NCI-H2196 (cell line): ENCODE data around the gene ACR.

Experiments
- DNase-seq: peaks from one replicate; lab custom pipeline; 2025; ENCODE audit not compliant: unreplicated experiment; lab: John Stamatoyannopoulos, UW

ACR gene

DNA sequence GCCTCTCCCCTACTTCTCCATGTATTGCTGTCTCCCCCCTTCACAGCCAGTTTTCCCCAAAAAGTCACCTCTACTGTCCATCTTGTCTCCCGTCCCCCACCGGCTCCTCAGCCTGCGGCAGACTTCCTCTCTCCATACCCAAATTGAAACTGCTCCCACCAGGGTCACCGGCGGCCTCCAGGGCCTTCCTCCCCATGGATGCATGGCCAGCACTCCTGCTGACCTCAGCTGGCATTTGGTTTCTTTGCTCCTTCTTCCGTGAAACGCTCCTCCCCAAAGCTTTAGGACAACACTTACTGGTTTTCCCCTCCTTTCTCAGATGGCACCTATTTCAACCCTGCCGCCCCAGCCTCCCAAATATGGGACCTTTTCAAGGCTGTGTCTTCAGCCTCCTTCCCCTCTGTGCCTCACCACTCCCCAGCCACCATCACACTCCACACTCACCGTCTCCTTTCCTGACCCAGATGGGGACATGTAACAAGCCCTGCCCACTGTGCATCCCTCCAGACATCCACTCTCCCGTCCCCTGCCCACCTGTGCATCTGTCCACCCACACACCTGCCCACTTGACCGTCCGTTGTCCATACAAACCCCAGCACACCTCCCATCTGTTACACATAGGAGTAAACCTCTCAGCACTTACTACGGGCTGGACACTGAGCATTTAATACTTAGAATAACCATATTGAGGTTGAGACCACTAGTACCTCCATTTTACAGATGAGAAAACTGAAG lies 21.5 kb upstream of the ACR start:
- DNase-seq, result no peak

DNA sequence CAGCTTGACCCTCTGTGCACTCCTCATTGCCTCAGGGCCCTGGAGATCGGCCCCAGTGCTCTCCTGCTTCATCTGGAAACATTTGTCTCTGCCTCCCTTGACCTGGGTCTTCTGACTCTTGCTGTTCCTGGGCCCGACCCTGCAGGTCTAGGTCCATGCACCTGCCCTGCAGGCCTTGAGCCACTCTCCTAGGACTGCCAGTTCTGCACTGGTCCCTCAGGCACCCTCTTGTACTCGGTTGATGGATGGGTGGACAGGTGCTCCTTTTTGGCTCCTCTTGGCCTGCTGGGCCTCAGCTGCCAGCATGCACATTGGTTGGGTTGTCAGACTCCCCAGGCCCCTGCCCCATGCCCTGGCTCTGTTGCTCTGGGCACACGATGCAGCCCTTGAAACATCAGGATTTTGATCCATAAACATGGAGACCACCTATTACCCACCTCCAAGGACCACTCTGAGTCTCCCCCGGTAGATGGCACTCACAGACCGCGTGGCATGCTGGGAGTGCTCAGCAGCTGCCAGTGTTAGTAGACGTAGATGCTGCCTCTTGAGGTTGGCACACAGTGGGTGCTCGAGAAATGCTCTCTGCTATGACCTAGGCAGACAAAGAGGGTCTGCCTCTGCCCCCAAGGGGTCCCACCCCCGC lies 20.2 kb upstream of the ACR start:
- no peak for DNase-seq

DNA sequence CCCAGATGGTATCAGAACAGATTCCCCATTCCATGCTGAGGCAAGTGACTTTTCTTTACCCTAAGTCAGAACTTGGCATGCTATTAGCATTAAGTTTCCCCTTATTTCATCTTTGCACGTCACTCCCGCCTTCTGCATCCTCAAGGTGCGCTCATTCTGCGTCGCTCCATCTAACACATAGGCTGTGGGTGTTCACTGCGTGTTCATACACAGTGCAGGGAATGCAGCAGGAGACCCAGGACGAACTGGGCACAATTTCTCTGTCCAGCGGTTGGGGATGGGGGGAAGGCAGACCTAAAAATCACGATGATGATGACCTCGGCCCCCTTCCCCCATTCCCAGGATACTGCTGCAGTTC lies 19.7 kb upstream of the ACR start:
- DNase-seq, result no peak

GRCh38 chr22:50719814-50720300 lies 18.1 kb upstream of the ACR start:
- DNase-seq, result no peak

DNA sequence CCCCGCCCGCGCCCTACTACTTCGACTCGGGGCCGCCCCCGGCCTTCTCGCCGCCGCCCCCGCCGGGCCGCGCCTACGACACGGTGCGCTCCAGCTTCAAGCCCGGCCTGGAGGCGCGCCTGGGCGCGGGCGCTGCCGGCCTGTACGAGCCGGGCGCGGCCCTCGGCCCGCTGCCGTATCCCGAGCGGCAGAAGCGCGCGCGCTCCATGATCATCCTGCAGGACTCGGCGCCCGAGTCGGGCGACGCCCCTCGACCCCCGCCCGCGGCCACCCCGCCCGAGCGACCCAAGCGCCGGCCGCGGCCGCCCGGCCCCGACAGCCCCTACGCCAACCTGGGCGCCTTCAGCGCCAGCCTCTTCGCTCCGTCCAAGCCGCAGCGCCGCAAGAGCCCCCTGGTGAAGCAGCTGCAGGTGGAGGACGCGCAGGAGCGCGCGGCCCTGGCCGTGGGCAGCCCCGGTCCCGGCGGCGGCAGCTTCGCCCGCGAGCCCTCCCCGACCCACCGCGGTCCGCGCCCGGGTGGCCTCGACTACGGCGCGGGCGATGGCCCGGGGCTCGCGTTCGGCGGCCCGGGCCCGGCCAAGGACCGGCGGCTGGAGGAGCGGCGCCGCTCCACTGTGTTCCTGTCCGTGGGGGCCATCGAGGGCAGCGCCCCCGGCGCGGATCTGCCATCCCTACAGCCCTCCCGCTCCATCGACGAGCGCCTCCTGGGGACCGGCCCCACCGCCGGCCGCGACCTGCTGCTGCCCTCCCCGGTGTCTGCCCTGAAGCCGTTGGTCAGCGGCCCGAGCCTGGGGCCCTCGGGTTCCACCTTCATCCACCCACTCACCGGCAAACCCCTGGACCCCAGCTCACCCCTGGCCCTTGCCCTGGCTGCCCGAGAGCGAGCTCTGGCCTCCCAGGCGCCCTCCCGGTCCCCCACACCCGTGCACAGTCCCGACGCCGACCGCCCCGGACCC lies 17.4 kb upstream of the ACR start:
- no peak for DNase-seq

DNA sequence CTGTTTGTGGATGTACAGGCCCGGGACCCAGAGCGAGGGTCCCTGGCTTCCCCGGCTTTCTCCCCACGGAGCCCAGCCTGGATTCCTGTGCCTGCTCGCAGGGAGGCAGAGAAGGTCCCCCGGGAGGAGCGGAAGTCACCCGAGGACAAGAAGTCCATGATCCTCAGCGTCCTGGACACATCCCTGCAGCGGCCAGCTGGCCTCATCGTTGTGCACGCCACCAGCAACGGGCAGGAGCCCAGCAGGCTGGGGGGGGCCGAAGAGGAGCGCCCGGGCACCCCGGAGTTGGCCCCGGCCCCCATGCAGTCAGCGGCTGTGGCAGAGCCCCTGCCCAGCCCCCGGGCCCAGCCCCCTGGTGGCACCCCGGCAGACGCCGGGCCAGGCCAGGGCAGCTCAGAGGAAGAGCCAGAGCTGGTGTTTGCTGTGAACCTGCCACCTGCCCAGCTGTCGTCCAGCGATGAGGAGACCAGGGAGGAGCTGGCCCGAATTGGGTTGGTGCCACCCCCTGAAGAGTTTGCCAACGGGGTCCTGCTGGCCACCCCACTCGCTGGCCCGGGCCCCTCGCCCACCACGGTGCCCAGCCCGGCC lies 16.7 kb upstream of the ACR start:
- DNase-seq, result no peak

- no peak for DNase-seq
These were observed 15.8 kb upstream of the ACR start for GRCh38 chr22:50722048-50722701.

DNA sequence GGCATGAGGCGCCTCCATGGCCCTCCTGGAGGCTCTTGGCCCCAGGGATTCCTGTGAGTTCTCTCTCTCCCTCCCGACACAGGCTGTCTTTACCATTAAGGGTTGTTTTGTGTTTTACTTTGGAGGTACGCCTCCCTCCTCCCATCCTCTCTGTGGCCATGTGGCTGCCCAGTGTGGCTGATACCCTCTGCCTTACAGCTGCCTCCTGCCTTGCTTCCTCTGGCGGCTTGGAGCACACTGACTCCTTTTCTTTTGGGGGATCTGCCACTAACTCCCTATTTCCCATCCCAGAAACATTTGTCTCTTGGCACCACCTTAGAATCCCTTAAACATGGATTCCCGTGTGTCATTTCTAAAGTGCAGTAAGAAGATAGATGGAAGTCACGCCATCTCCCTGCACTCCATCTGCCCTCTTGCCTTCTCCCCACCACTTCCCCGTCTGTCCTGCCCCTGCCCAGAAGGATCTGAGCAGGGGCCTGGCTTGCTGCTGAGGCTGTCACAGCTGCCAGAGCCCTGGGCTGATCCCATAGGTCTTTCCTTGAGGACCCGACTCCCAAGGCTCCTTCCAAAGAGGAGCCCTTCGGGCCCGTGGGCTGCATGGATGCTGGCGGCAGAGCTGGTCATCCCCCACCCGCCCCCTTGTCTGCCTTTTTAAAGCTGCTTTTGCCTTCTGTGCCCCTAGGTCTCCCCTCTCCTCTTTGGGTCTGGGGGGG lies 15.1 kb upstream of the ACR start:
- DNase-seq, result no peak

GRCh38 chr22:50723991-50724390 lies 14.0 kb upstream of the ACR start:
- DNase-seq, result no peak

GRCh38 chr22:50724616-50725015 lies 13.4 kb upstream of the ACR start:
- no peak for DNase-seq

DNA sequence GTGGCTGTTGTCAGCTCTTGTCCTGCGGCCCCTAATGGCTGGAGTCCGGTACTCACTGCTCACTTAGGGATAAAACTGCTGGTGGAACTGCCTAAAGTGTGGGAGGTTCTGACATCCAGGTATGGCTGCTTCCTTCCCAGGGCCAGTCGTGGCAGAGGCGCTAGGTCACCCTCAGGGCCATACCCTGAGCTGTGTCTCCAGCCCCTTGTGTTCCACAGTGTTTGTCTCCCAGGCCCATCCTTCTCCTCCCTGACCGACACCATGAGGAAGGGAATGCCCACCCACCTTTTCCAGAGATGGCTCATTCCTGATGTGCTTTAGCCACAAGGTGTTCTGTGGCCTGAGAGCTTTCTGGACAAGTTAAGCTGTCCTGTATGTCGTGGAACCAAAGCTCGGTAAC lies 12.4 kb upstream of the ACR start:
- DNase-seq, result no peak

DNA sequence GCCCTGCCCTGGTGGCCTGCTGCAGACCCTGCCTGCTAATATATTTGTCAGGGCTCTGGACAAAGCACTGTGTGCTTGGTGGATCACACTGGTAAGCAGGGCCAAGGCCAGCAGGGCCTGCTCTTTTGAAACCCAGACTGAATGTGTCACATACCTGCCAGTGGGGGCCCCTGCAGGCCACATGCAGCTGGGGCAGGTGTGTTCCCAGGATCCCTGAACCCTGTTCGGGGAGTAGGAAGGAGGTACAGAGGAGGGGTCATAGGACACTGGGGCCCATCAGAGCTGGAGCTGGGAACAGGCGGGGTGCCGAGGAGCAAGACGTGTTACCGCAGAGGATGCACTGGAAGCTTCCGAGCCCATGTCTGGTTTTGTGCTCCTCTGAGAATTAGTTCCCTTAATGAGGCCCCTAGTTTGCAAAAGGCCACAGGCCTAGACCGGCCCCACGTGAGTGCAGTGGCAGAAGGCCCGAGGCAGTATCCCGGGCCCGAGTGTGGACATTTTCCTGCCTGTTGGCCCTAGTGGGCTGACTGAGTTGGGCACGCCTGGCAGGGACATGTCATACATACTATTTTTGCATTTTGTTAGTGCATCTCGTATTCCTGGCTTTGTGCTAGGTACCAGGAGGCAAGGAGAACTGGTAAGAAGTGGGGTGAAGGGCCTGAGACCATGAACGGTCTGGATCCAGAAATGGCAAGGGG lies 11.2 kb upstream of the ACR start:
- no peak for DNase-seq

DNA sequence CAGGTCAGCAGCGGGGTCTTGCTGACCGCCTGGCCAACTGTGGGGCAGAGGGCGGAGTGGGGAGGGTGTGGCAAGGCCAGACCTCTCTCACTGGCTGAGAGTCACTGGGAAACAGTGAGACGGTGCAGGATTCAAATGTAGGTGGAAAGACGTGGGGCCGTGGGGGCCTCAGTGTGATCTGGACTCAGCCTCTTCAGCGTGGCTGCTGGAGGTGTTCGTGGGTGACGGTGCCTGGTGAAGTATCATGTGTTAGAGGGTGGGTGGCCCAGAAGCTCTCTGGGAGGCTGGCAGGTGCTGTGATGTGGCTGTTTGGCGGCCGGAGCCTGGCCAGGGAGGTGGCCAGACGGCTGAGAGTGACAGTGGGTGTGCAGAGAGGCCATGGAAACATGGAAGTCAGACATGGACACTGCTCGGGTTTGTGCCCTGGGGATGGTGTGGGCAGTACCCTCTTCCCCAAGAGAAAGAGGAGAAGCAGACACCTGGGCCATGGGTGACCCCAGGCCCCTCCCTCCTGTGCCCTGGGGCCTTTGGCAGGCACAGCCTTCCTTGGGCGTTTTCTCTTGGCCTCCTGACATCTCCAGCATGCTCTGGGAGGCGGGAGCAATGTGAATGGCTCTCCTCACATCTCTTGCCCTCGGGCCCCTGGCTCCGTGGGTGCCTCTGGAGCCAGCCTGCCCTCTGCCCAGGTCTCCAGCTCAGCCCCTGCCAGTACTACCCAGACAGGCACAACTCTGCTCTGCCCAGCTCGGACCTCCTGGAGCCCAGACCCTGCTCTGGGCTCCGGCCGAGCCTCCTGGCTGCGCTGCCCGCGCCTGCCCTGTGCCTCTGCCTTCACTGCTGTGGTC lies 10.1 kb upstream of the ACR start:
- DNase-seq, result no peak

- no peak for DNase-seq
These were observed 9.5 kb upstream of the ACR start for GRCh38 chr22:50728523-50728931.

DNA sequence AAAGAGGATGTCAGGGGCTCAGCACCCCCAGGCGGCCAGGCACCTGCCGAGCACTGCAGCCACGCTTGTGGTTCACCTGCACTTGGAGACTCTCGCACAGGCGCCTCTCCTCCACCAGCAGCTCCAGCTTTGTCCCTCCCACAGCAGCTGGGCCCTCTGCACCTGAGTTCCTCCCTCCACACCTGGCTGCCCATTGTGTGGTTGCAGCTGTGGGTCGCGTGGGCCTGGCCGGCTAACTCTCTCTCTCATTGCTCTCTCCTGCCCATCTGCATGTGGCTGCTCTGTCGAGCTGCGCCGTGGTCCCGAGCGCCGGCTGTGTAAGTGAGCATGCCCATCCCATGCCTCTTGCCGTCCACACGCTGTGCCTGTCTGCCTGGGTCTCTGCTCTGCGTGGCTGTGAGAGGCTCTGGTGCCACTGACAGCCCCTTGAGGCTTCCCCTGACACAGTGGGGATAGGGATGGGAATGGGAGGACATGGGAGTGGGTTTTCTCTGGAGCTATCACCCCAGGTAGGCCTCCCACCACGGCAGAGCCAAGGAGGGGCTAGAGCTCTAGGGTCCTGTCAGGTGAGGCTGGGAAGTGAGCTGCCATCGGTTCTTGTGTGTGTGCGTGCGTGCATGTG lies 8.5 kb upstream of the ACR start:
- DNase-seq, result no peak

DNA sequence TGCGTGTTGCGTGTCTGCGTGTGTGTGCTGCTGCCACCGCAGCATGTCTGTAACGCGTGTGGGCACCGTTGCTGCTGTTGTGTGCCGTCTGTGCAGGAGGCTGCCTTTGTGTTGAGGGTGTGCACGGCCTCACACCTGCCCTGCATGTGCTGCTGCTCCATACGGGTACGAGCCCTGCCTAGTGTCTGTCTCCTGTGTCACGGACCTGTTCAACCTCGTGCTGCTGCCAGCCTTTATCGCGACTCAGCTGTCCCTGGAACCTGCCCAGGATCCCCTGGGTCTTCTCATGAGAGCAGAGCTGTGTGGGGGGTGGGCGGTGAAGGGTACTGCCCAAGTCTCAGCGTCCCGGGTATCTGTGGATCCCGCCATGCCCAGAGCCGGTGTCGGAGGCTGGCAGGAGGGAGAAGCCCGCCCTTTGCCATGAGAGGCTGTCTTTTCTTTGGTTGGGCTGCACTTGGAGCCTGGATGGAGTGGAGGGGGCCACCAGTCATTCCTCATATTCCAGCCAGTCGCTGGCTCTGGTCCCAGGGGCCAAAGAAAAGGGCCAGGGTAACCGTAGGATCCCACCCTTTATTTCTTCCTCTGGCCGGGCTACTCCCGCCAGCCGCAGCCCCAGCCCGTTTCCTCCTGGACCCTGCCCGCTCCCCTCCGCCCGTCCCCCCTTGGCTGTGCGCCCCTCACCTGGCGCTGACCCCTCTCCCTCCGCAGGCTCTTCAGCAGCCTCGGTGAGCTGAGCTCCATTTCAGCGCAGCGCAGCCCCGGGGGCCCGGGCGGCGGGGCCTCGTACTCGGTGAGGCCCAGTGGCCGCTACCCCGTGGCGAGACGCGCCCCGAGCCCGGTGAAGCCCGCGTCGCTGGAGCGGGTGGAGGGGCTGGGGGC lies 7.8 kb upstream of the ACR start:
- DNase-seq, result no peak

DNA sequence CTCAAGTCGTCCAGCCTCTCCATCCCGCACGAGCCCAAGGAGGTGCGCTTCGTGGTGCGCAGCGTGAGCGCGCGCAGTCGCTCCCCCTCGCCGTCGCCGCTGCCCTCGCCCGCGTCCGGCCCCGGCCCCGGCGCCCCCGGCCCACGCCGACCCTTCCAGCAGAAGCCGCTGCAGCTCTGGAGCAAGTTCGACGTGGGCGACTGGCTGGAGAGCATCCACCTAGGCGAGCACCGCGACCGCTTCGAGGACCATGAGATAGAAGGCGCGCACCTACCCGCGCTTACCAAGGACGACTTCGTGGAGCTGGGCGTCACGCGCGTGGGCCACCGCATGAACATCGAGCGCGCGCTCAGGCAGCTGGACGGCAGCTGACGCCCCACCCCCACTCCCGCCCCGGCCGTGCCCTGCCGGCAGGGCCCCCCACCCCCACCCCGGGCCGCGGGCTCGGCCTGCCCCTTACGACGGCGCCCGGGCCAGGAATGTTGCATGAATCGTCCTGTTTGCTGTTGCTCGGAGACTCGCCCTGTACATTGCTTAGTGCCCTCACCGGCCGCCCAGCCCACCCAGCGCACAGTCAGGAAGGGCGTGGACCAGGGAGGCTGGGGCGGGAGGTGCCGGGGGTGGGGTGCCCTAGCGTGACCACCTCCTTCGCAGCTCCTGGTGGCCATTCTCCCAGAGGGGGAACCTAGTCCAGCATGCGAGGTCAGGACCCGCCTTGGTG lies 6.9 kb upstream of the ACR start:
- DNase-seq, result no peak
